GM21390 (cell line): ENCODE measurements around the gene ISLR.
A peak's percentile ranks its signal among the peaks of the same experiment; 100 is the strongest.
"Not testable (repeated sequence)": the region's sequence is repeated elsewhere in the genome, so short reads cannot be mapped to it uniquely, and the experiment has no call there.

Experiments
- ATAC-seq: cut with Tn5 transposase; IDR thresholded peaks from one replicate; pipeline ENCODE4 v1.9.1; 2021; ENCODE audit not compliant: unreplicated experiment

Gene ISLR

GRCh38 chr15:74136814-74137536 is 36.5 kb upstream of the ISLR start:
- ATAC-seq = no peak

GRCh38 chr15:74137537-74137894 is 36.0 kb upstream of the ISLR start:
- no peak for ATAC-seq

- ATAC-seq = no peak
Measured at GRCh38 chr15:74138642-74139041, 34.9 kb upstream of the ISLR start.

GRCh38 chr15:74141591-74141990 is 31.9 kb upstream of the ISLR start:
- no peak for ATAC-seq

- no peak for ATAC-seq
Measured at GRCh38 chr15:74144153-74144775, 29.2 kb upstream of the ISLR start.

- no peak for ATAC-seq
Measured at GRCh38 chr15:74146277-74146800, 27.2 kb upstream of the ISLR start.

GRCh38 chr15:74147051-74147450 is 26.5 kb upstream of the ISLR start:
- ATAC-seq = no peak

GRCh38 chr15:74155766-74156417 is 17.6 kb upstream of the ISLR start:
- ATAC-seq = no peak

GRCh38 chr15:74156678-74157411 is 16.7 kb upstream of the ISLR start:
- ATAC-seq = no peak

GRCh38 chr15:74157868-74158827 is 15.4 kb upstream of the ISLR start:
- no peak for ATAC-seq

GRCh38 chr15:74158855-74159650 is 14.5 kb upstream of the ISLR start:
- ATAC-seq = peak; percentile 73

GRCh38 chr15:74159773-74160172 is 13.7 kb upstream of the ISLR start:
- ATAC-seq = no peak

- ATAC-seq = not testable (repeated sequence)
Measured at GRCh38 chr15:74160390-74160789, 13.1 kb upstream of the ISLR start.

GRCh38 chr15:74162195-74162536 is 11.3 kb upstream of the ISLR start:
- not testable (repeated sequence) for ATAC-seq

GRCh38 chr15:74165461-74165860 is 8.0 kb upstream of the ISLR start:
- ATAC-seq = no peak

- ATAC-seq = no peak
Measured at GRCh38 chr15:74167891-74168331, 5.6 kb upstream of the ISLR start.

- no peak for ATAC-seq
Measured at GRCh38 chr15:74168711-74169126, 4.8 kb upstream of the ISLR start.

- ATAC-seq = no peak
Measured at GRCh38 chr15:74170071-74170844, 3.3 kb upstream of the ISLR start.
